ENCODE results near the gene USH2A.
"Not testable (repeated sequence)": the region's sequence is repeated elsewhere in the genome, so short reads cannot be mapped to it uniquely, and the experiment has no call there.

USH2A gene

GRCh38 chr1:216186141-216186540, 237.1 kb downstream of the USH2A start:
- no peak for DNase-seq

- no peak for DNase-seq
These were observed 239.0 kb downstream of the USH2A start for GRCh38 chr1:216184126-216184680.

GRCh38 chr1:216183454-216183853, 239.8 kb downstream of the USH2A start:
- DNase-seq = no peak

- DNase-seq = no peak
These were observed 240.2 kb downstream of the USH2A start for GRCh38 chr1:216183007-216183406.

GRCh38 chr1:216181590-216181989, 241.7 kb downstream of the USH2A start:
- DNase-seq = no peak

- DNase-seq = no peak
These were observed 245.0 kb downstream of the USH2A start for GRCh38 chr1:216178281-216178680.

- DNase-seq = no peak
These were observed 246.3 kb downstream of the USH2A start for GRCh38 chr1:216176970-216177369.

GRCh38 chr1:216175714-216176113, 247.5 kb downstream of the USH2A start:
- no peak for DNase-seq

GRCh38 chr1:216173376-216173995, 249.8 kb downstream of the USH2A start:
- no peak for DNase-seq

GRCh38 chr1:216169351-216169750, 253.9 kb downstream of the USH2A start:
- no peak for DNase-seq

GRCh38 chr1:216168546-216168945, 254.7 kb downstream of the USH2A start:
- DNase-seq = no peak

- DNase-seq = no peak
These were observed 269.2 kb downstream of the USH2A start for GRCh38 chr1:216154063-216154462.

- no peak for DNase-seq
These were observed 270.1 kb downstream of the USH2A start for GRCh38 chr1:216153130-216153529.

- DNase-seq = not testable (repeated sequence)
These were observed 277.7 kb downstream of the USH2A start for GRCh38 chr1:216145451-216146018.

GRCh38 chr1:216144661-216145450, 278.4 kb downstream of the USH2A start:
- no peak for DNase-seq

GRCh38 chr1:216142921-216143320, 280.3 kb downstream of the USH2A start:
- DNase-seq = no peak

GRCh38 chr1:216140730-216141524, 282.3 kb downstream of the USH2A start:
- no peak for DNase-seq

- DNase-seq = no peak
These were observed 299.0 kb downstream of the USH2A start for GRCh38 chr1:216124192-216124781.

- DNase-seq = no peak
These were observed 299.6 kb downstream of the USH2A start for GRCh38 chr1:216123446-216124191.

- DNase-seq = no peak
These were observed 303.6 kb downstream of the USH2A start for GRCh38 chr1:216119600-216119999.

- no peak for DNase-seq
These were observed 309.1 kb downstream of the USH2A start for GRCh38 chr1:216114180-216114579.

- no peak for DNase-seq
These were observed 310.1 kb downstream of the USH2A start for GRCh38 chr1:216113181-216113580.

Measured in CD4-positive, alpha-beta T cell treated with Interleukin-6 for 4 hours (primary cell).